HL-60 (cell line): ENCODE measurements around the gene ANO9.

Experiments
- CTCF ChIP-seq: IDR thresholded peaks from one replicate; pipeline ENCODE4 v1.5.1; 2011; ENCODE audit warnings: low read length, control low read depth, inconsistent platforms; ENCODE audit not compliant: insufficient read depth
- GABPA ChIP-seq: IDR thresholded peaks from 2 replicates; pipeline ENCODE4 v1.6.1; 2012; ENCODE audit warnings: low read depth
- POLR2AphosphoS5 ChIP-seq: IDR thresholded peaks from 2 replicates; pipeline ENCODE4 v1.6.1; 2012; ENCODE audit warnings: low read depth
- REST ChIP-seq: IDR thresholded peaks from 2 replicates; pipeline ENCODE4 v1.6.1; 2012; ENCODE audit warnings: low read depth; ENCODE audit not compliant: insufficient replicate concordance

- no peak for TF ChIP-seq CTCF
- TF ChIP-seq POLR2AphosphoS5 = no peak
- no peak for TF ChIP-seq GABPA
- no peak for TF ChIP-seq REST
Measured at GRCh38 chr11:419248-420005, 22.4 kb downstream of the ANO9 start.
